HG02938 (cell line): Measurements from ENCODE around the gene GNLY.

Source experiments
- ATAC-seq: cut with Tn5 transposase; IDR thresholded peaks from one replicate; pipeline ENCODE4 v1.9.1; 2021; ENCODE audit warnings: mild to moderate bottlenecking, moderate library complexity; ENCODE audit not compliant: unreplicated experiment

GNLY gene

DNA sequence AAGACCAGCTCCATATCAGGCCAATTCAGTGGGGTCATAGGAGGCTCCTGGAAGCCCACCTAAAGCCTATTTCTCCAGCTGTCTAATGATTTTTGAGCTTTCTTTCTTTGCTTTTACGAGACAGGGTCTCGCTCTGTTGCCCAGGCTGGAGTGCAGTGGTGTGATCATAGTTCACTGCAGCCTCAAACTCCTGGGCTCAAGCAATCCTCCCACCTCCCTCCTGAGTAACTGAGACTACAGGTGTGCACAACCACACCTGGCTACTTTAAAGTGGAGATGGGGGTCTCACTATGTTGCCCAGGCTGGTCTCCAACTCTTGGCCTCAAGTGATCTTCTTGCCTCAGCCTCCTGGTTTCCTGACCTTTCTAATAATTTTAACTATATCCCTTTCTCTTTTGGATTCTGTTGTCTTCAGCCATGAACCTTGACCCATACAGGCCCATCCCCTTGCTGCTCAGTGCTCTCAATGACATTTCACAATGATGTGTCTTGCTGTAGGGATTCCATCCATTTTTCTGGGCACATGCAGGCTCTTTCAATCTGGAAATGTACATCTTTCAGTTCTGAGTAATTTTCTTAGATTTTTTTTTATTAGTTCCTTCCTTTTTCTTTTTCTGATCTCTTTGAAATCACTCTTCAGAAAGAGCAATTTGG is 29.7 kb downstream of the GNLY start:
- ATAC-seq, result no peak

DNA sequence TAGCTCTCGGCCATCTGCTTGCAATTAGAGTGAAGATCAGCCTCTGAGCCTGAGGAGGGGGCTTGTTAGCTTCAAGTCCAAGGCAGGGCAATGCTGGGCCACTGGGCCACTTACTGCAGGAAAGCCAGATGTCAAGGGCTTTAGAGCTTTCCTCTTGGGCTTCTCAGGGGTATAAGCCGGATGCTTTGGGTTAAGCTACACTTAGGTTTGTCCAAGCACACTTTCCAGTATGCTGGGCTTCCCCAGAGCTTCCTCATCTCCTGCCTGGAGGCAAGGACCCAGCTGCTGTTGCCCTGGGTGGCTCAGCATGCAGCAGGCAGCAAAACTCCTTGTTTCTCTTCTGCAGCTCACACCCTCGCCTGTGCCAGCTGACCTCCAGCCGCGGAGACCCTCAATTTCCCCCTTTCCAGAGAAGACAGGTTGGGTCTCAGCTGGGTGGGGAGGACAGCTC is 30.6 kb downstream of the GNLY start:
- no peak for ATAC-seq

DNA sequence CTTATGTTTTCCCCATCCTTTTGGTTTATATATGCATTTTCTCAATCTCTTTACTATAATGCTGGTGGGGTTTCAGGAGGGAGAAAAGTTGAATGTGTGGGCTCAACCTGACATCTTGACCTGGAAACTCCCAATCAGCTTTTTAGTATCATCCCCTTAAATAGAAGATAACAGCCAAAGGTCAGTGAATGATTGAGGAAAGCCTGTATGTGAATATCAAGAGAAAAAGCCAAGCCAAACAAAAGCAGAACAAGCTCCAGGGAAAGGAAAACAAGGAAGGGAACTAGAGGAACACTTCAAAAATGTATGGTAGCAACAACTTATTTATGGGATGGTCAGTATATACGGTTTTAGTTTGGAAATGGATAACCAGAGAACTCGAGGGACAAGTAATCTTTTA is 31.3 kb downstream of the GNLY start:
- no peak for ATAC-seq

DNA sequence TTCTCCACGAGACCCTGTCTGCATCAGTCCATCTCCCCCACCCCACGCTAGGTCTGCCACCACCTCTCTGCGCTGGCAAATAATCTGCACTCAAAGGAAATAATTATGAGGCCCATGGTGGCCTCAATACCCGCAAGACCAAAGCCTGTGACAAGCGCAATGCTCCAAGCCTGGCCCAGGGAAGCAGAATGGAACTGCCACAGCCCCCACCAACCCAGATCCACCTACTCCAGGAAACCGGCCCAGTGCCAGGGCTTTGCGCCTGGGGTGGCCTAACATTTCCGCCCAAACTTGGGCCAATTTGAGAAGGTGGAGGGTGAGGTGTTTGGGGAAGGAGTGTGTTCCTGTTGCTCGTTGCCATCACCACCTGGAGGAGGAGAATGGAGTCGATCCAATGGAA is 33.6 kb downstream of the GNLY start:
- no peak for ATAC-seq

DNA sequence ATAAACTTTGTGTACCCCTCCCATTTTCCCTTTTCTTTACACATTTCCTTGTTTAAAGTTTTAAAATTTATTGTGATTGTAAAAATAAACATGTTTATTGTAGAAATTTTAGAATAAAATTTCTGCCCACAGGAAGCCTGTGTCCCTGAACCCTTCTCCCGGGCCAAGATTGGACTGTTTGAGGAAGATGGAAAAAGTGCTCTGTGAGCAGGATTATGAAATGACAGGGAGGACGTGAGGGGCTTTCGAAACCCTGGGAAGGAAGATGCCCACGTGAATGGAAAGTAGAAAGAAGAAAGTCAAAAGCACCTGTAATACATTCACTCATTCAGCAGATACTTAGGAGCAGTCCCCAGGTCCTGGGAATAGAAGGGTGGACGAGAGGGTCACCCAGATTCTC is 34.2 kb downstream of the GNLY start:
- no peak for ATAC-seq

DNA sequence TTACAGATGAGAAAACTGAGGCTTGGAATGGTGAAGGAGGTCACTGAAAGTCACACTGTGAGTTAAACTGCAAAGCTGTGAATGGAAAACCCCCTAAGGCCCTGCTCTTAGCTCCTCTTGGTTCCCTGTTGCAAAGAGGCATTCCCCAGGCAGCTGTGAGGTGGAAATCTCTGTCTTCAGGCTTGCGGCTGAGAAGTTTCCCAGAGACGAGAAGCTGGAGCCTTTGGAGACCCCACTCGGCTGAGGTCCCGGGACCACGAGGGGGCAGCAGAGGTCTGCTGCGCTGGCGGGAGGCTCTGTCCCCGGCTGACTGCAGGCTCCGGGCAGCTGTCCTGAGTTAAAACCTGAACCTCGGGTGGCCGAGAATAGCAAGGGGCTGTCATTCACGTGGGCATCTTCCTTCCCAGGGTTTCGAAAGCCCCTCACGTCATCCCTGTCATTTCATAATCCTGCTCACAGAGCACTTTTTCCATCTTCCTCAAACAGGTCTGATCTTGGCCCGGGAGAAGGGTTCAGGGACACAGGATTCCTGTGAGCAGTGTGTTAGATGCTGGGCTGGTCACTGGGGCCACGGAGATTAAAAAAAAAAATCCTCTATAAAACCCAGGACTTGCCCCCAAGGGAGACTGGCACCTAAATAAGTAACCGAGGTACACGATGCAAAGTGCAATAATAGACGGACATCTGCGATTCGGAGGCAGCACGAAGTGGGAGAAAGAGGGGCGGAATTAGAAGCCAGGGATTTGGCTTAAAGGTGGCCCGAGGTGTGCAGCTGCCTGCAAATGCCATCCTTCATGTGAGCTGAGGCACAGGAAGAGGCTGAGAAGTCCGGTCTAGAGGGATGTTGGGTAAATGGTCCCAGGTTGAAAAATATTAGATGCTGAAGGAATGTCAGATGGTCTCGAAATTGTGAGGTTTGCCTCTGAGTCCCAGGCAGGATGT is 35.0 kb downstream of the GNLY start:
- ATAC-seq, result peak; percentile 45

DNA sequence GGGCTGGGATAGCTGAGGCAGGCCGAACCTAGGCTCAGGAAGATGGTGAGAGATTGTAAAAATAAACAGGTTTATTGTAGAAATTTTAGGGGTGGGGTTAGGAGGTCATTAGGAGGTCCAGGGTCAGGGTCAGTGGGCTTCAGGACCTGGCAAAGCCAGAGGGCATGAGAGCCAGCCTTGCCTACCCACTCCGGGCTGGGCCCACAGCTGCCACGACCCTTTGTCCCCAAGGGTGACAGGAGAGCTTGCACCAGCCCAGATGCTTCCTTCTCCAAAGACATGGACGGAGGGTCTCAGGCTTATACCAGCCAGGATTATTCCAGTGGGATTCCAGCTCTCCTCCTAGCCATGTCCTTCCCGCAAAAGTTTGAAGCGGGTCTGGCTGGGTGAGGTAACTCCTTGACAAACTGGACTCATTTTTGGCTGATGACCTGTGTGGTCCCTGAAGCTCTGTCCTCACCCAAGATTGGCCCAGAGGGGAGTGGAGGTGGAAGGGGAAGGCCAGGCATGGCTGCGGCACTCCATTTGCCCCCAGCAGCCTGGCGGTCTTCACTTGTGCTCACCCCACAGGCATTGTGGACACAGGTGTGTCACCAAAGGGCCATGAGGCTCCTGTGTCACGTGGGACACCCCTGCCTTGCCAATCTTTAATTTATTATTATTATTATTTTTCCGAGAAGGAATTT is 35.8 kb downstream of the GNLY start:
- ATAC-seq, result no peak

DNA sequence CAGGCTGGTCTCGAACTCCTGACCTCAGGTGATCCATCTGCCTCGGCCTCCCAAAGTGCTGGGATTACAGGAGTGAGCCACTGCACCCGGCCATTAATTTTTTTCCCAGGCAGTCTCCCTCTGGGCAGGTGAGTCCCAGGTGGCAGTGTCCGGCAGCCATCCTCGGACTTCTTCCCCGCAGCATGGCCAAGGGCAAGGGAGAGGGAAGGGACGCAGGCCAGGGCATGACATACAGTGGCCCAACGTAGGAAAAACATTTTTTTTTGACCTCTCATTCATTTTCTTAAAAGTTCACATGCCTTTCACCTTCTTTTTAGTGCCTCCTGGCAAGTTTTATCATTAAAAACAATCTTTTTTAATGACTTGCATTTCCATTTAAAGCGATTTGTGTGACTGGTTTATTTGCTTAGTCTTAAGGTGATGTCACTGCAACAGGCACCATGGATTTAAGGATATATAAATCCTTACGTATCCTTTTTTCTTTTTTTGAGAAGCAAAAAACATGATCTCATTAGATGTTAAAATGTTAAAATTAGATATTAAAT is 36.6 kb downstream of the GNLY start:
- ATAC-seq, result no peak

DNA sequence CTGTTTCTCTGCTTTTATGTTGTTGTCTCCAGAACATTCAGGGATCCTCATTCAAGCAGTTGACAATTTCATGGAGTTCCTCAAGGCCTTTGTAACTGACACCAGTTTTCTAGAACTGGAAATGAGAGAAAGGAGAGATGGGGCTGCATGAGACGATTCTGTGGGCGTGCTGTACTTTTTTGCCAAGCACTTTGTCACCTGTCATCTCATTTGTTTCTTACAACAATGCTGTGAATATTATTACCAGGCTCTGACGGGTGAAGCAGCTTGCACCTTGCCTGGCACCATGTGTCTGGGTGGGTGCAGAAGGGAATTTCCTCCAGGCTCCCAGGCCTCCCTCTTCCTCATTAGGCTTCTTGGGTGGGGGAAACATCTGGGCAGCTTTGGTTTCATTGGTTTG is 37.4 kb downstream of the GNLY start:
- no peak for ATAC-seq

DNA sequence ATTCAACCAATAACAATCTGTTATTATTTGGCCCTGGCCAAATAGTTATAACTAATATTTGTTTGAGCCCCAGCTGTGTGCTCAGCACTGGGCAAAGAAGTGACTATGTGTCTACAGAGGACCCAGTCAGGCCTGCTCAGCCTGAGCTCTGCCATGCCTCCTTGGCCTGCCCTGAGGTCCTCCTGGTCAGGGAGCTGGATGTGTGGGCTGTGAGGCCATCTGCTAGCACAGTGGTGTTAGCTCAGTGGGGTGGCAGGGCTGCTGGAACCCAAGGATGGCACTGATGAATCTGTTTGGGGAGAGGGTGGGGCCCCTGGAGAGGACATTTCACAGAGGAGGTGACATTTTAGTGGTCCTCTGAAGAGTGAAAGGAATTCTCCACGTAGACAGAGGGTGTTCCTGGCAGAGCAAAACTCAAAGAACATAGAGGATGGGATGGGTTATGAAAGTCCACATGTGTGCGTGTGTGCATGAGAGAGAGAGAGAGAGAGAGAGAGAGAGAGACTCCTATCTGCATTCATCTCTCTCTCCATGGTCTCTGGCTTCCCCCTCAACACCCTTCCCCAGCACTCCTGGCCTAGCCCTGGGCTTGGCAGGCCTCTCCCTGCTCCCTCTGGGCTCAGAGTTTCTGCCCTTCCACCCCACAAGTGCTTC is 38.4 kb downstream of the GNLY start:
- no peak for ATAC-seq

DNA sequence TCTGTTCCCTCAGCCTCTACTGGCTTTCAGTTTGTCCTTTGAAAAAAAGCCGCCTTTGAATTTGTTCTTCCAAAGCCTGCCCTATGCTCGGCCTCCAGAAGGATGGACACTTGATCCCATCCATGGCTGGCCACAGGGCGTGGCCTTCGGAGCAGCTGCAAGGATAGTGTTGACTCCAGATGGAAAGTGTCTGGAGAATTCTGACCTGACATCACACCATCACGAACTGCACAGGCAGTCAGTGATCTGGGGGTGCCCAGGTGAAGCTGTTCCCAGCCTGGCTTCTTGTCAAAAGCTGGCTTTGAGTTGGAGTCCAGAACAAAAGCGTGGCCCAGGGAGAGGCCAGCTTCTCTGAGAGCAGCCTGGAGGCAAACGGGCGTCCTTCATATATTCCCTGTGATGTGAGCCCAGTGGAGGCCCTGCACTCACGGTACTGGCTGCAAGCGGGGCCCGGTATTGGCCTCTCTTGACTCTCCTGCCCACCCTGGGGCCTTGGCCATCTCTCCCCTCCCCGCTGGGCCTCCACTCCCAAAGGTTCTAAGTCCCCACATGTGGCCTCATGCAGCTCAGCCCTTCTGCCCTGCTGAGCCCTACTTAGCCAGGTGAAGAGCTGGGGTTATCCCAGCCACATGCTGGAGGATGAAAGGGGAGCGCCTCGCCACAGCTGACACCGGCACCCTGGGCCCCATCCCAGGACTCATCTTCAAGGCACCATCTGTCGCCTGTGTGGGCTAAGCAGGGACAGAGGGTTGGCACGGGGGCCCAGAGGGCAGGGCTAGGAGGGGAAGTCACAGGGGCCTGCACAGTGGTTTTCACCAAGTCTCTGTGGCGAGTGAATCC is 39.2 kb downstream of the GNLY start:
- ATAC-seq, result no peak

DNA sequence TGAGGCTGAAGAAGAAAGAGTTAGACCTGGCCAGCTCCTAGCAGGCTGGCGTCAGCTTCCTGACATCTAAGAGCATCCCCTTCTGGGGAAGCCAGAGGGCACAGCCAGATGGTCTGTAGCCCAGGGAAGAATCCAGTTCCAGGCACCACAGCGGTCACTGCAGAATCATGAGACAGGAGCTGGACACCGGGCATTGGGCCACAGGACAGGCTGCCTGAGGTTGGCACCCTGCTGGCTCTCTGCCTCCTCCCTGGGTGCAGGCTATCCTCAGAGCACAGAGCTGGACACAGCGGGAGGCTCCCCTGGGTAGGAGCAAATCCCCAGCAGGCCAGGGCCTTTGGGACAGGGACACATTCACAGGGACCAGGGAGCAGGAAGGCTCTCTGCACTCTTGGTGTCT is 39.9 kb downstream of the GNLY start:
- no peak for ATAC-seq

DNA sequence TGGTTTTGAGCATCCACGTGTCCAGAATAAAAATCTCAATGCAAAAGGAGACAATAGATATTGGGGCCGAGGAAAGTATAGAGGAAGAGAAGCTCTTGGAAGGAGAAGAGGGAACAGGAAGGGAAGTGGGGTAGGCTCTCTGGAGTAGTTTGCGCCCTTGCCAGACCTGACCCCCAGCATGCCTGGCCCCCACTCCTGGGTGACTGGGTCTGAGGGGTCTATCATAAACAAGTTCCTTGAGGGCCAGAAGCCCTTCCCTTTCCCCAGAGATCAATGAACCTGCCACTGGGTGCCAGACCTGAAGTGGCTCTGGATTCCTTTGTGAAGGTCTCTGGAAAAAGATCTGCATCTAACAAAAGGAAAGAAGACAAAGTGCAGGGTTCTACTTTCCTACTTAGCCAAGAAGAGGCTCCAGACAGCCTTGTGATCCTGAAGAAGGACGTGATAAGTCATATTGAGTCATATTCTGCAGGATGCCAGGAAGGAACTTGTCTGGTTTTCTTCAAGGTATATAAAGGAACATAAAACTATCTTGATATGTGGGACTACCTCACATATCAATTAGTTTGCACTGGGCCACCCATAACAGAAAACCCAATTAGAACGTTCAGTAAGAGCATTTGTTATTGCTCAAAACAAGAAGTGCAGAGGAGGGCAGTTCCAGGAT is 40.9 kb downstream of the GNLY start:
- ATAC-seq, result no peak

DNA sequence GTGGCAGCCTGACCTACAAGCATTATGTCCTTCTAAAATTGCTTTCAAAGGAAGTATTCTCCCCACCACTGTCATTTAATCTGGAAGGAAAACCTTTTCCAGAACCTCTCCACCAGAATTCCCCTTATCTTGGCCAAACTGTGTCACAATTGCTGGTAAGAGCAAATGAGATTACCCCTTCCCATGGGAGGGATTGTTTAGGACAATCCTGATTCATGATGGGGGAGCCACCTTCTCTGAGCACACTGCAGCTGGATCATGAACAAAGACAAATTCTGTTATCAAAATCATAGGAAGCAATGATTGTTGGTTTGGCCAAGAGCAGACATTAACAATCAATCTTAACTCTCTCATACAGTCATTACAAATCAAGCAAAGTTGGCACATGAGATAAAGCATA is 41.5 kb downstream of the GNLY start:
- ATAC-seq, result no peak

DNA sequence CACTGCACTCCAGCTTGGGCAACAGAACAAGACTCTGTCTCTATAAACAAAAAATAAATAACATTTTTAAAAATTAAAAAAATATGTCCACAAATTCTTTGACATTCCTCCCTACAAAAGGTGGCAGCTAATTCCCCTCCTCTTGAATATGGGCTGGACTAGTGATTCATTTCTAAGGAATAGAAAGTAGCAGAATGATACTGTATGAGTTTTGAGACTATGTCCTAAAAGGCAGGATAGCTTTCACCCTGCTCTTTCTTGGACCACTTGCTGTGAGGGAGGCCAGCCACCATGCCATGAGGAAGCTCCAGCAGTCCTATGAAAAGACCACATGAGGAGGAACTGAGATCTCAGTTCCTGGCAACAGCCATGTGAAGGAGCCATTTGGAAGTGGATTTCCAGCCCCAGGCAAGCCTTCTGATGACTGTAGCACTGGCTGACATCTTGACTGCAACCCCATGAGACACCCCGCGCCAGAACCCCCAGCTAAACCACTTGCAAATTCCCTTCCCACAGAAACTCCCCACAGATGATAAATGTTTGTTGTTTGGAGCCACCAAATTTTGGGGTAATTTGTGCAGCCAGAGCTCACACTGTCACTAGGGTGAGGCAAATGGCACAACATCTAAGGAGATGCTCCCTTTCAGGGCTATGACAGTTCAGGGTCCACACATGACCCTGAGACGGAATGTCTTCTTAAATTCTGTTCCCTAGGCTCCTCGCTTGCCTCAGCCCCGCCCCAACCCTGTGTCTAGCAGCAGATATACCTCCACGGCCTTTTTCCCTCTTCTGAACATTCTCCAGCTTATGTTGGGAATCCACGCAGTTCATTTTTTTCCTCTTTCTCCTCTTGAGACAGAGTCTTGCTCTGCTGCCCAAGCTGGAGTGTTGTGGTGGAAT is 42.5 kb downstream of the GNLY start:
- ATAC-seq, result no peak

DNA sequence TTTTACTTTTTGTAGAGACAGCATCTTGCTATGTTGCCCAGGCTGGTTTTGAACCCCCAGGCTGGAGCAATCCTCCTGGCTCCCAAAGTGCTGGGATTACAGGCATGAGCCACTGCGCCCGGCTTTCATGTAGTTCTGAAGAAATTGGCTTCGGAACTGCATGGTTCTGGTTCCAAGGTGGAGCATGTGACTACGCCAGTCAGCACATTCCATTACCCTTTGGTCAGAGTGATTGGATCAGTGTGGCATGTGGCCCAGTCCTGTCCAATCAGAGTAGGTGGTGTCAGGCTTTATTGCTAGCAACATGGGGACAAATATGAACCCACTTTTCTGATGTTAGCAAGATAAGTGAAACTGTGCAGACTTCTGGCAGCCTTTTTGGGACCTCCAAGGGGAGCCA is 43.3 kb downstream of the GNLY start:
- ATAC-seq, result no peak

DNA sequence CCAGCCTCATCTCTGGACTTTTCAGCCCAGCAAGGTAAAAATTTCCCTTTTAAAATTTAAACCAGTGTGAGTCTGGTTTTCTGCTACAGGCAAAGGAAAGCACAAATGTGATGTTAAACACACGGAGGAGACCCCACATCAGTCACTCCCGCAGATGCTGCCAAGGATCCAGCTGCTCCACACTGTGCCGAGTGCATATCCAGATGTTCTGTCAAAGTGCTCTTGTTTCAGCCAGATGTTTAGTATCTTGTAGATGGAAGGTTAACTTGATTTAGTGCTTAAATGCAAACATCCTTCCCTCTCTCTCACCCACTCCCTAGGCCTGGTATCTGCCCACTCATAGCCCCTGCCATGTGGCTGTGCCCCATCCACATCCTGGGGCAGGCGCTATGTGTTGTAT is 43.8 kb downstream of the GNLY start:
- ATAC-seq, result no peak

DNA sequence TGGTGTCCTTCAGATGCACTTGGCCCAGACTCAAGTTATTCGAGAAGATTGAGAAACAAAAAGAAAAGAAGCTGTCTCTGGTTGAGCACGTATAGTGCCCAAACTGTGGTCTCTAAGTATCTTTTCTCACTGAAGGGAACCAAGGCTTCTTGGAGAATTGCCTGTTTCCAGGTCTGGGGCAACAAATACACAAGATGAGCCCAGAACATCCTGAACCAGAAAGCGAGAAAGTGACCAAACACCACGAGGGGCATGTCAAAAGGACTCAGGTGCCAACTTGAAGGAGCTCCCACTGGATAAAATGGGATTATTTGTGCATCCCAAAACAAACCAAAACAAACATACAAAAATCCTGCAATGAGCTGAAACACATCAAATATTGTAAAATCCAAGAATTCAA is 46.0 kb downstream of the GNLY start:
- no peak for ATAC-seq
